SK-N-SH treated with all-trans-retinoic acid at 6 μM for 48 hours (cell line): ENCODE data around the gene ELMO1.

ENCODE experiments used
- ARNTL ChIP-seq: fragments of 450-650 bp; formaldehyde crosslinking; IDR thresholded peaks from 2 replicates; pipeline ENCODE4 v1.5.0; 2020; ENCODE audit warnings: low read depth, mild to moderate bottlenecking, moderate library complexity, borderline replicate concordance
- CREB5 ChIP-seq: fragments of 250-450 bp; sonication (Bioruptor Pico); IDR thresholded peaks from 2 replicates; pipeline ENCODE4 v1.5.1; 2020; ENCODE audit warnings: low read depth, mild to moderate bottlenecking, moderate library complexity
- ESRRG ChIP-seq: fragments of 250-450 bp; sonication (Bioruptor Pico); IDR thresholded peaks from 2 replicates; pipeline ENCODE4 v1.6.1; 2021; ENCODE audit warnings: mild to moderate bottlenecking
- ISL1 ChIP-seq: fragments of 250-450 bp; sonication (Bioruptor Pico); IDR thresholded peaks from 2 replicates; pipeline ENCODE4 v2.1.2; 2022; ENCODE audit warnings: mild to moderate bottlenecking, moderate library complexity
- RARB ChIP-seq: fragments of 250-450 bp; sonication (Bioruptor Pico); IDR thresholded peaks from 2 replicates; pipeline ENCODE4 v1.8.0; 2021; ENCODE audit warnings: mild to moderate bottlenecking, moderate library complexity
- TOX ChIP-seq: fragments of 250-450 bp; sonication (Bioruptor Pico); IDR thresholded peaks from 2 replicates; pipeline ENCODE4 v1.8.0; 2021; ENCODE audit warnings: mild to moderate bottlenecking, moderate library complexity, borderline replicate concordance
- TSHZ2 ChIP-seq: fragments of 250-450 bp; sonication (Bioruptor Pico); IDR thresholded peaks from 2 replicates; pipeline ENCODE4 v1.5.0; 2020; ENCODE audit warnings: mild to moderate bottlenecking, moderate library complexity
- ZNF70 ChIP-seq: fragments of 450-650 bp; formaldehyde crosslinking; IDR thresholded peaks from 2 replicates; pipeline ENCODE4 v1.5.0; 2020; ENCODE audit warnings: mild to moderate bottlenecking, moderate library complexity
- ZNF8 ChIP-seq: fragments of 450-650 bp; formaldehyde crosslinking; IDR thresholded peaks from 2 replicates; pipeline ENCODE4 v1.5.0; 2020; ENCODE audit warnings: mild to moderate bottlenecking, moderate library complexity

DNA sequence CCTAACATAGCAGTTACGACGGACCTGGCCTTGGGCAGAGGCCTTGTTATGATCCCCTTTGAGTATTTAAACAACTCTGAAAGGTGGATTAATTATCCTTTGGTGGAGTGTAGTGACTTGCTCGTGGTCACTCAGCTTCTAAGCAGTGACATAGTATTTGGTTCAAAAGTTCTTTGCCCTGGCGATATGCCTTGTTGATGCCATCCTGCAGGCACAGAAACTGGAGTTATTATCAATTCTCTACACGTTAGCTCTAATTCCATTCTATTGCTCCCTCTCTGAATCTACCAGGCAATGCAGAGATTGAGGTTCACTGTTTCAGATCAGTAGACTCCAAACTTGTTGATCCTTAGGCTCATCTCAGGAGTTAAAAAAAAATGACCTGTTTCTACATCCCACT lies 32.5 kb upstream of the ELMO1 start:
- TF ChIP-seq TSHZ2 (CRISPR knock-in tag) (no peak), ZNF70 (CRISPR knock-in tag) (no peak), ARNTL (CRISPR knock-in tag) (no peak), ISL1 (CRISPR knock-in tag) (no peak), ZNF8 (CRISPR knock-in tag) (no peak), CREB5 (CRISPR knock-in tag) (no peak), ESRRG (CRISPR knock-in tag) (no peak), RARB (CRISPR knock-in tag) (no peak), TOX (no peak)
